Measurements from ENCODE around the gene PRMT7. TPM values are rescaled to one million over a fixed set of nuclear protein-coding genes. Genes with fewer than 3 reads are reported as not detected.

Gene PRMT7
- total RNA-seq, 1 experiment from 2014 or later: 59.3 TPM

DNA sequence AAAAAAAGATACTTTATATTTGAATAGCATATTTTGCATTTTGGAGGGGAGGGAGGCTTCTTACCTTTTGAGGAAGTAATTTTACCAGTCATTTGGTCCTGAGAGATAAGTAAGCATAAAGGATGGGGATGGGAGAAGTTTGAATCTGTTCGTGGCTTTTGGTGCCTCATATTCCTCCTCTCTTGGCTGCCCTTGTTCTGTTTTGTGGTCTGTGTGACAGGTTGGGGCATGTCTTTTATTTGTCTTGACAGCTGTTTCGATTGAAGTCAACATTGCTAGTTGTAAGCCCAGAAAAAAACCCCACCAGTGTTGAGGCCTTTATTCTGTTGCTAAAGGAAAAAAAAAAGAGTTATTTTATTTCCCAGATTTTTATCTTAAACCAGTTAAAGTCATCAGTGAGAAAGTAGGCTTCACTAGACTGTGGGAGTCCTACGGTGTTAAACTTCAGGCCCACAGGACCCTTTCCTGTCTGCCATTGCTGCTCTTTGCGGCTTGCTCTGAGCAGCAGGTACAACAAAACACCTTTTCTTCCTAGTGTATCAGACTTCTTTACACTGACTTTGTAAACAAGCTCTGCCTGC, 35.1 kb upstream of the PRMT7 start:
- CTCF ChIA-PET: interaction anchor here (1.8 to 2.4 kb wide), 3 partner anchors 12 to 14 kb away, joined by 7 to 8 read pairs (median 8); partner anchors contain the start of gene SLC7A6
- TF ChIP-seq, protein P1, sequence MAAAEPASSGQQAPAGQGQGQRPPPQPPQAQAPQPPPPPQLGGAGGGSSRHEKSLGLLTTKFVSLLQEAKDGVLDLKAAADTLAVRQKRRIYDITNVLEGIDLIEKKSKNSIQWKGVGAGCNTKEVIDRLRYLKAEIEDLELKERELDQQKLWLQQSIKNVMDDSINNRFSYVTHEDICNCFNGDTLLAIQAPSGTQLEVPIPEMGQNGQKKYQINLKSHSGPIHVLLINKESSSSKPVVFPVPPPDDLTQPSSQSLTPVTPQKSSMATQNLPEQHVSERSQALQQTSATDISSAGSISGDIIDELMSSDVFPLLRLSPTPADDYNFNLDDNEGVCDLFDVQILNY (CRISPR knock-in tag; IDR thresholded peaks at IDR 0.05): no peak
- no peak for TF ChIP-seq ZNF232 (CRISPR knock-in tag; IDR thresholded peaks at IDR 0.05)
- no peak for TF ChIP-seq ZNF423 (CRISPR knock-in tag; IDR thresholded peaks at IDR 0.05)
- TF ChIP-seq, protein P2, sequence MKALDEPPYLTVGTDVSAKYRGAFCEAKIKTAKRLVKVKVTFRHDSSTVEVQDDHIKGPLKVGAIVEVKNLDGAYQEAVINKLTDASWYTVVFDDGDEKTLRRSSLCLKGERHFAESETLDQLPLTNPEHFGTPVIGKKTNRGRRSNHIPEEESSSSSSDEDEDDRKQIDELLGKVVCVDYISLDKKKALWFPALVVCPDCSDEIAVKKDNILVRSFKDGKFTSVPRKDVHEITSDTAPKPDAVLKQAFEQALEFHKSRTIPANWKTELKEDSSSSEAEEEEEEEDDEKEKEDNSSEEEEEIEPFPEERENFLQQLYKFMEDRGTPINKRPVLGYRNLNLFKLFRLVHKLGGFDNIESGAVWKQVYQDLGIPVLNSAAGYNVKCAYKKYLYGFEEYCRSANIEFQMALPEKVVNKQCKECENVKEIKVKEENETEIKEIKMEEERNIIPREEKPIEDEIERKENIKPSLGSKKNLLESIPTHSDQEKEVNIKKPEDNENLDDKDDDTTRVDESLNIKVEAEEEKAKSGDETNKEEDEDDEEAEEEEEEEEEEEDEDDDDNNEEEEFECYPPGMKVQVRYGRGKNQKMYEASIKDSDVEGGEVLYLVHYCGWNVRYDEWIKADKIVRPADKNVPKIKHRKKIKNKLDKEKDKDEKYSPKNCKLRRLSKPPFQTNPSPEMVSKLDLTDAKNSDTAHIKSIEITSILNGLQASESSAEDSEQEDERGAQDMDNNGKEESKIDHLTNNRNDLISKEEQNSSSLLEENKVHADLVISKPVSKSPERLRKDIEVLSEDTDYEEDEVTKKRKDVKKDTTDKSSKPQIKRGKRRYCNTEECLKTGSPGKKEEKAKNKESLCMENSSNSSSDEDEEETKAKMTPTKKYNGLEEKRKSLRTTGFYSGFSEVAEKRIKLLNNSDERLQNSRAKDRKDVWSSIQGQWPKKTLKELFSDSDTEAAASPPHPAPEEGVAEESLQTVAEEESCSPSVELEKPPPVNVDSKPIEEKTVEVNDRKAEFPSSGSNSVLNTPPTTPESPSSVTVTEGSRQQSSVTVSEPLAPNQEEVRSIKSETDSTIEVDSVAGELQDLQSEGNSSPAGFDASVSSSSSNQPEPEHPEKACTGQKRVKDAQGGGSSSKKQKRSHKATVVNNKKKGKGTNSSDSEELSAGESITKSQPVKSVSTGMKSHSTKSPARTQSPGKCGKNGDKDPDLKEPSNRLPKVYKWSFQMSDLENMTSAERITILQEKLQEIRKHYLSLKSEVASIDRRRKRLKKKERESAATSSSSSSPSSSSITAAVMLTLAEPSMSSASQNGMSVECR (CRISPR knock-in tag; IDR thresholded peaks at IDR 0.05; ENCODE audit: borderline replicate concordance): no peak
- TF ChIP-seq, protein P3, sequence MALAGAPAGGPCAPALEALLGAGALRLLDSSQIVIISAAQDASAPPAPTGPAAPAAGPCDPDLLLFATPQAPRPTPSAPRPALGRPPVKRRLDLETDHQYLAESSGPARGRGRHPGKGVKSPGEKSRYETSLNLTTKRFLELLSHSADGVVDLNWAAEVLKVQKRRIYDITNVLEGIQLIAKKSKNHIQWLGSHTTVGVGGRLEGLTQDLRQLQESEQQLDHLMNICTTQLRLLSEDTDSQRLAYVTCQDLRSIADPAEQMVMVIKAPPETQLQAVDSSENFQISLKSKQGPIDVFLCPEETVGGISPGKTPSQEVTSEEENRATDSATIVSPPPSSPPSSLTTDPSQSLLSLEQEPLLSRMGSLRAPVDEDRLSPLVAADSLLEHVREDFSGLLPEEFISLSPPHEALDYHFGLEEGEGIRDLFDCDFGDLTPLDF (CRISPR knock-in tag; IDR thresholded peaks at IDR 0.05): no peak
- TF ChIP-seq, protein P4, sequence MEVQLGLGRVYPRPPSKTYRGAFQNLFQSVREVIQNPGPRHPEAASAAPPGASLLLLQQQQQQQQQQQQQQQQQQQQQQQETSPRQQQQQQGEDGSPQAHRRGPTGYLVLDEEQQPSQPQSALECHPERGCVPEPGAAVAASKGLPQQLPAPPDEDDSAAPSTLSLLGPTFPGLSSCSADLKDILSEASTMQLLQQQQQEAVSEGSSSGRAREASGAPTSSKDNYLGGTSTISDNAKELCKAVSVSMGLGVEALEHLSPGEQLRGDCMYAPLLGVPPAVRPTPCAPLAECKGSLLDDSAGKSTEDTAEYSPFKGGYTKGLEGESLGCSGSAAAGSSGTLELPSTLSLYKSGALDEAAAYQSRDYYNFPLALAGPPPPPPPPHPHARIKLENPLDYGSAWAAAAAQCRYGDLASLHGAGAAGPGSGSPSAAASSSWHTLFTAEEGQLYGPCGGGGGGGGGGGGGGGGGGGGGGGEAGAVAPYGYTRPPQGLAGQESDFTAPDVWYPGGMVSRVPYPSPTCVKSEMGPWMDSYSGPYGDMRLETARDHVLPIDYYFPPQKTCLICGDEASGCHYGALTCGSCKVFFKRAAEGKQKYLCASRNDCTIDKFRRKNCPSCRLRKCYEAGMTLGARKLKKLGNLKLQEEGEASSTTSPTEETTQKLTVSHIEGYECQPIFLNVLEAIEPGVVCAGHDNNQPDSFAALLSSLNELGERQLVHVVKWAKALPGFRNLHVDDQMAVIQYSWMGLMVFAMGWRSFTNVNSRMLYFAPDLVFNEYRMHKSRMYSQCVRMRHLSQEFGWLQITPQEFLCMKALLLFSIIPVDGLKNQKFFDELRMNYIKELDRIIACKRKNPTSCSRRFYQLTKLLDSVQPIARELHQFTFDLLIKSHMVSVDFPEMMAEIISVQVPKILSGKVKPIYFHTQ (CRISPR knock-in tag; IDR thresholded peaks at IDR 0.05): no peak
- TF ChIP-seq, protein P5, sequence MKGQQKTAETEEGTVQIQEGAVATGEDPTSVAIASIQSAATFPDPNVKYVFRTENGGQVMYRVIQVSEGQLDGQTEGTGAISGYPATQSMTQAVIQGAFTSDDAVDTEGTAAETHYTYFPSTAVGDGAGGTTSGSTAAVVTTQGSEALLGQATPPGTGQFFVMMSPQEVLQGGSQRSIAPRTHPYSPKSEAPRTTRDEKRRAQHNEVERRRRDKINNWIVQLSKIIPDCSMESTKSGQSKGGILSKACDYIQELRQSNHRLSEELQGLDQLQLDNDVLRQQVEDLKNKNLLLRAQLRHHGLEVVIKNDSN (CRISPR knock-in tag; IDR thresholded peaks at IDR 0.05): no peak
- TF ChIP-seq, protein P6, sequence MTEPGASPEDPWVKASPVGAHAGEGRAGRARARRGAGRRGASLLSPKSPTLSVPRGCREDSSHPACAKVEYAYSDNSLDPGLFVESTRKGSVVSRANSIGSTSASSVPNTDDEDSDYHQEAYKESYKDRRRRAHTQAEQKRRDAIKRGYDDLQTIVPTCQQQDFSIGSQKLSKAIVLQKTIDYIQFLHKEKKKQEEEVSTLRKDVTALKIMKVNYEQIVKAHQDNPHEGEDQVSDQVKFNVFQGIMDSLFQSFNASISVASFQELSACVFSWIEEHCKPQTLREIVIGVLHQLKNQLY (CRISPR knock-in tag; IDR thresholded peaks at IDR 0.05): no peak
- no peak for TF ChIP-seq TP53 (CRISPR knock-in tag; IDR thresholded peaks at IDR 0.05)
- no peak for TF ChIP-seq PRRX2 (CRISPR knock-in tag; IDR thresholded peaks at IDR 0.05)
- DNase-seq (ENCODE audit: low spot score): no peak
- no peak overlapping the region for H3K4me3 Mint-ChIP-seq
- H3K9me3 Mint-ChIP-seq: no peaks in the 10 kb centered on the region
- POLR2A ChIA-PET: no interaction called here
- peaks cover 22% of the 10 kb centered on the region for H3K36me3 Mint-ChIP-seq
- peaks cover 3% of the 10 kb centered on the region; the same call in 1 of the 2 replicates for H3K4me1 Mint-ChIP-seq
- ATAC-seq: no peak
- no peaks in the 10 kb centered on the region for H3K27me3 Mint-ChIP-seq (ENCODE audit: low read depth)
- peak overlapping the region; percentile 91 for H3K27ac Mint-ChIP-seq

DNA sequence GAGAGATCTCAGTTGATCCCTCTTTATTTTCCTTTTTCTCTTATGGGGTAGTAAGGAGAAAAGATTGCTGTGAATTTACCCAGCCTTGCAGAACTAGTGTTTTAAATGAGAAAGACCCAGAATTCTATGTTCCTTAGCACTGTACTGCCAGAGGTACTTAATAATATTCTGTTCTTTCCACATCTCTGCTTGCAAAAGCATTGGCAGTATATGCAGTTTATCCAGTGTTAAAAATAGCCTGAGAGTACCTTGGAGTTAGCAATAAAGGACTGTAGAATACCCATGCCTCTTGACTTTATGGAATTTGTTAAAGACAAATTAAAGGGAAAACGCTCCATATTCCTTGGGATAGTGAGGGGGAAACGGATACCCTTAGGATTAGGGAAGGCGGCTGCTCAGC, 34.6 kb upstream of the PRMT7 start:
- Mint-ChIP-seq H3K27ac (peak overlapping the region; percentile 91), H3K4me3 (no peak overlapping the region), H3K4me1 (peaks cover 3% of the 10 kb centered on the region; the same call in 1 of the 2 replicates), H3K9me3 (no peaks in the 10 kb centered on the region), H3K27me3 (ENCODE audit: low read depth) (no peaks in the 10 kb centered on the region), H3K36me3 (peaks cover 22% of the 10 kb centered on the region)
- ChIA-PET CTCF (interaction anchor here (1.8 to 2.4 kb wide), 2 partner anchors 12 to 14 kb away, joined by 7 to 8 read pairs; partner anchors contain the start of gene SLC7A6), POLR2A (no interaction called here)
- ATAC-seq (no peak), DNase-seq (ENCODE audit: low spot score) (no peak)
- TF ChIP-seq, protein P7, sequence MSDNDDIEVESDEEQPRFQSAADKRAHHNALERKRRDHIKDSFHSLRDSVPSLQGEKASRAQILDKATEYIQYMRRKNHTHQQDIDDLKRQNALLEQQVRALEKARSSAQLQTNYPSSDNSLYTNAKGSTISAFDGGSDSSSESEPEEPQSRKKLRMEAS (CRISPR knock-in tag; IDR thresholded peaks at IDR 0.05): no peak
- TF ChIP-seq TCF7 (CRISPR knock-in tag; IDR thresholded peaks at IDR 0.05; ENCODE audit: low read depth) (no peak), GTF2I (CRISPR knock-in tag; conservative IDR thresholded peaks at IDR 0.05) (no peak), SOX15 (CRISPR knock-in tag; IDR thresholded peaks at IDR 0.05) (no peak), SMAD3 (CRISPR knock-in tag; IDR thresholded peaks at IDR 0.05; ENCODE audit: borderline replicate concordance) (no peak), MYBL2 (CRISPR knock-in tag; IDR thresholded peaks at IDR 0.05) (no peak), CBFB (CRISPR knock-in tag; IDR thresholded peaks at IDR 0.05; ENCODE audit: low read depth) (no peak)
- TF ChIP-seq, protein P8, sequence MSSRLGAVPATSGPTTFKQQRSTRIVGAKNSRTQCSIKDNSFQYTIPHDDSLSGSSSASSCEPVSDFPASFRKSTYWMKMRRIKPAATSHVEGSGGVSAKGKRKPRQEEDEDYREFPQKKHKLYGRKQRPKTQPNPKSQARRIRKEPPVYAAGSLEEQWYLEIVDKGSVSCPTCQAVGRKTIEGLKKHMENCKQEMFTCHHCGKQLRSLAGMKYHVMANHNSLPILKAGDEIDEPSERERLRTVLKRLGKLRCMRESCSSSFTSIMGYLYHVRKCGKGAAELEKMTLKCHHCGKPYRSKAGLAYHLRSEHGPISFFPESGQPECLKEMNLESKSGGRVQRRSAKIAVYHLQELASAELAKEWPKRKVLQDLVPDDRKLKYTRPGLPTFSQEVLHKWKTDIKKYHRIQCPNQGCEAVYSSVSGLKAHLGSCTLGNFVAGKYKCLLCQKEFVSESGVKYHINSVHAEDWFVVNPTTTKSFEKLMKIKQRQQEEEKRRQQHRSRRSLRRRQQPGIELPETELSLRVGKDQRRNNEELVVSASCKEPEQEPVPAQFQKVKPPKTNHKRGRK (CRISPR knock-in tag; IDR thresholded peaks at IDR 0.05; ENCODE audit: borderline replicate concordance): no peak
- TF ChIP-seq, protein P4 (CRISPR knock-in tag; IDR thresholded peaks at IDR 0.05): no peak
